CD4-positive, CD25-positive, alpha-beta regulatory T cell (primary cell): ENCODE results near the gene CCDC167. TPM values are rescaled to one million over a fixed set of nuclear protein-coding genes. Genes with fewer than 3 reads are reported as not detected.

Experiments used
- ATAC-seq, 2 donors: fragments of 150-1000 bp; cut with Tn5 transposase; one replicate each; pipeline ENCODE4 v1.10.0; 2021; ENCODE audit warnings: low read depth in 2 of 2, moderate number of reproducible peaks in 2 of 2, moderate library complexity in 1 of 2
- DNase-seq, 3 donors: peaks; one replicate each; pipeline versions ENCODE4 v3.0.0 to v3.0.0-alpha.2; 2012 to 2022; ENCODE audit warnings: mixed read lengths in 1 of 3
- H3K27ac ChIP-seq: one replicate; pipeline ENCODE4 v1.7.0; 2013; ENCODE audit warnings: mild to moderate bottlenecking, low read length; ENCODE audit not compliant: insufficient read depth, poor library complexity, severe bottlenecking
- H3K27me3 ChIP-seq: one replicate; pipeline ENCODE4 v1.7.0; 2013; ENCODE audit warnings: low read length; ENCODE audit not compliant: control insufficient read depth, insufficient read depth
- H3K36me3 ChIP-seq: one replicate; pipeline ENCODE4 v1.7.0; 2013; ENCODE audit warnings: mild to moderate bottlenecking, low read length, moderate library complexity; ENCODE audit not compliant: control insufficient read depth, insufficient read depth
- H3K4me1 ChIP-seq: 2 replicates; pipeline ENCODE4 v1.7.0; 2013; ENCODE audit warnings: mild to moderate bottlenecking, low read length; ENCODE audit not compliant: insufficient read depth, control insufficient read depth, poor library complexity, severe bottlenecking
- H3K4me3 ChIP-seq: one replicate; pipeline ENCODE4 v1.7.0; 2013; ENCODE audit warnings: low read depth, mild to moderate bottlenecking, low read length, moderate library complexity
- H3K9me3 ChIP-seq, 2 experiments: 1 replicate in 1 of 2; 2 replicates in 1 of 2; pipeline ENCODE4 v1.7.0; 2013; ENCODE audit warnings: low read length in 2 of 2, mild to moderate bottlenecking in 1 of 2, moderate library complexity in 1 of 2; ENCODE audit not compliant: control insufficient read depth in 2 of 2
- H3K27ac Mint-ChIP-seq, 3 donors: one replicate each; pipeline ENCODE4 v1.8.0; 2020 to 2022; ENCODE audit warnings: mild to moderate bottlenecking in 3 of 3, mixed read lengths in 3 of 3, moderate library complexity in 2 of 3
- H3K27me3 Mint-ChIP-seq: one replicate; pipeline ENCODE4 v1.8.0; 2022; ENCODE audit warnings: mild to moderate bottlenecking, mixed read lengths
- H3K36me3 Mint-ChIP-seq: one replicate; pipeline ENCODE4 v1.8.0; 2020; ENCODE audit warnings: mixed read lengths
- H3K4me1 Mint-ChIP-seq, 4 donors: one replicate each; pipeline ENCODE4 v1.8.0; 2020 to 2022; ENCODE audit warnings: mixed read lengths in 4 of 4, mild to moderate bottlenecking in 1 of 4
- H3K4me3 Mint-ChIP-seq, 4 donors: one replicate each; pipeline ENCODE4 v1.8.0; 2020 to 2022; ENCODE audit warnings: mild to moderate bottlenecking in 4 of 4, mixed read lengths in 4 of 4, moderate library complexity in 3 of 4
- H3K9me3 Mint-ChIP-seq, 7 donors: one replicate each; pipeline ENCODE4 v1.8.0; 2020 to 2022; ENCODE audit warnings: mixed read lengths in 7 of 7, mild to moderate bottlenecking in 3 of 7, moderate library complexity in 2 of 7
- polyA plus RNA-seq, 4 donors: library from polyadenylated mRNA; unstranded; fragments of 300-500 nt; fragmentation: Illumina TruSeq; gene quantifications; one replicate each; pipeline ENCODE4 v1.2.3, GENCODE V29; 2021
- total RNA-seq: library from RNA; stranded (reverse); gene quantifications from one replicate; pipeline ENCODE4 v1.2.3, GENCODE V29; 2022

CCDC167 gene
- total and polyA plus RNA-seq, 5 donors from 2014 or later = 43.6 to 274 (median 205) TPM

GRCh38 chr6:37441651-37442050 lies 58.0 kb downstream of the CCDC167 start:
- Histone ChIP-seq H3K4me1 (peaks cover 10% of the 10 kb centered on the region), H3K36me3 (peaks cover 66% of the 10 kb centered on the region), H3K4me3 (no peak overlapping the region), H3K9me3 (no peaks in the 10 kb centered on the region), H3K27ac (peak overlapping the region; percentile 71), H3K27me3 (no peaks in the 10 kb centered on the region)
- Mint-ChIP-seq H3K36me3 (peaks cover 43% of the 10 kb centered on the region), H3K27ac (peak overlapping the region; percentile 51 to 95 (median 91)), H3K9me3 (no peaks in the 10 kb centered on the region), H3K4me3 (peak overlapping the region in 1 of 4 donors; percentile 73), H3K4me1 (peaks cover 24 to 62% (median 46%) of the 10 kb centered on the region in 4 donors), H3K27me3 (no peaks in the 10 kb centered on the region)
- DNase-seq (no peak), ATAC-seq (no peak)

- Mint-ChIP-seq H3K4me3 (peak overlapping the region in 1 of 4 donors; percentile 51), H3K4me1 (peaks cover 26 to 75% (median 54%) of the 10 kb centered on the region in 4 donors), H3K36me3 (peaks cover 35% of the 10 kb centered on the region), H3K27me3 (peaks cover 1% of the 10 kb centered on the region), H3K27ac (no peak overlapping the region), H3K9me3 (no peaks in the 10 kb centered on the region)
- Histone ChIP-seq H3K27me3 (no peaks in the 10 kb centered on the region), H3K4me1 (peaks cover 26% of the 10 kb centered on the region), H3K9me3 (no peaks in the 10 kb centered on the region), H3K36me3 (peaks cover 54% of the 10 kb centered on the region), H3K4me3 (no peak overlapping the region), H3K27ac (no peak overlapping the region)
- ATAC-seq (no peak), DNase-seq (no peak)
Measured at GRCh38 chr6:37438930-37439329, 60.8 kb downstream of the CCDC167 start.

- peak overlapping the region; percentile 49 to 95 (median 79) for H3K4me3 Mint-ChIP-seq
- H3K36me3 ChIP-seq = peaks cover 47% of the 10 kb centered on the region
Measured at GRCh38 chr6:37435816-37436215, 63.9 kb downstream of the CCDC167 start.

GRCh38 chr6:37435373-37435772 lies 64.3 kb downstream of the CCDC167 start:
- Mint-ChIP-seq H3K4me3 (peak overlapping the region; percentile 81 to 97 (median 96)), H3K36me3 (peaks cover 32% of the 10 kb centered on the region), H3K27me3 (peaks cover 8% of the 10 kb centered on the region), H3K27ac (peak overlapping the region in 2 of 3 donors; percentile 29 to 61), H3K9me3 (no peaks in the 10 kb centered on the region), H3K4me1 (peaks cover 22 to 64% (median 49%) of the 10 kb centered on the region in 4 donors)
- ATAC-seq = no peak
- Histone ChIP-seq H3K27ac (no peak overlapping the region), H3K27me3 (no peaks in the 10 kb centered on the region), H3K4me1 (peaks cover 27% of the 10 kb centered on the region), H3K9me3 (no peaks in the 10 kb centered on the region), H3K4me3 (peak overlapping the region; percentile 34), H3K36me3 (peaks cover 43% of the 10 kb centered on the region)
- no peak for DNase-seq

More at GRCh38 chr6:37435816-37436215, 63.9 kb downstream of the CCDC167 start:
- H3K27me3 Mint-ChIP-seq = peaks cover 8% of the 10 kb centered on the region
- no peak for ATAC-seq
- no peaks in the 10 kb centered on the region for H3K9me3 Mint-ChIP-seq
- Histone ChIP-seq H3K4me3 (no peak overlapping the region), H3K27me3 (no peaks in the 10 kb centered on the region), H3K4me1 (peaks cover 27% of the 10 kb centered on the region), H3K27ac (no peak overlapping the region), H3K9me3 (no peaks in the 10 kb centered on the region)
- peak overlapping the region in 2 of 3 donors; percentile 29 to 61 for H3K27ac Mint-ChIP-seq
- DNase-seq = no peak
- peaks cover 22 to 68% (median 52%) of the 10 kb centered on the region in 4 donors for H3K4me1 Mint-ChIP-seq
- H3K36me3 Mint-ChIP-seq = peaks cover 32% of the 10 kb centered on the region

- H3K4me1 Mint-ChIP-seq = peaks cover 20 to 58% (median 41%) of the 10 kb centered on the region in 4 donors
- H3K9me3 Mint-ChIP-seq = peaks cover 0 to 4% (median 0%) of the 10 kb centered on the region in 7 donors
Measured at GRCh38 chr6:37433657-37434271, 65.9 kb downstream of the CCDC167 start.

More at GRCh38 chr6:37433657-37434271, 65.9 kb downstream of the CCDC167 start:
- peak overlapping the region; percentile 92 for H3K27ac ChIP-seq
- Mint-ChIP-seq H3K4me3 (peak overlapping the region; percentile 95 to 97 (median 96)), H3K27ac (peak overlapping the region; percentile 95 to 97 (median 97)), H3K27me3 (peaks cover 8% of the 10 kb centered on the region), H3K36me3 (peaks cover 25% of the 10 kb centered on the region)
- DNase-seq (peak; percentile 9 to 73 (median 42)), ATAC-seq (peak; percentile 30 to 31)
- no peaks in the 10 kb centered on the region for H3K9me3 ChIP-seq
- peak overlapping the region; percentile 93 for H3K4me3 ChIP-seq
- H3K27me3 ChIP-seq = peaks cover under 1% of the 10 kb centered on the region
- H3K4me1 ChIP-seq = peaks cover 27% of the 10 kb centered on the region
- H3K36me3 ChIP-seq = peaks cover 30% of the 10 kb centered on the region

Other genes starting within 250 kb of the CCDC167 start
- 13.3 TPM for gene TBC1D22B, start 242.1 kb downstream of the CCDC167 start, total RNA-seq
- gene TBC1D22B, start 242.1 kb downstream of the CCDC167 start, polyA plus RNA-seq = 1 to 10 TPM; 8.2 to 9.6 (median 8.9) TPM
- 1.4 TPM for gene TMEM217, start 241.7 kb downstream of the CCDC167 start, total RNA-seq
- gene TMEM217, start 241.7 kb downstream of the CCDC167 start, polyA plus RNA-seq = 1 to 10 TPM in 1 of 4 donors, under 1 TPM in 3; 0.38 to 1.2 (median 0.72) TPM
- 12.2 TPM for gene RNF8, start 145.9 kb downstream of the CCDC167 start, total RNA-seq
- gene RNF8, start 145.9 kb downstream of the CCDC167 start, polyA plus RNA-seq = 10 to 100 TPM; 14.6 to 21.9 (median 17.6) TPM
- 91.2 TPM for gene CMTR1, start 66.7 kb downstream of the CCDC167 start, total RNA-seq
- 10 to 100 TPM; 27.8 to 31.2 (median 29.1) TPM for gene CMTR1, start 66.7 kb downstream of the CCDC167 start, polyA plus RNA-seq
- gene MDGA1, start 198.0 kb upstream of the CCDC167 start, total RNA-seq = 64.4 TPM
- gene MDGA1, start 198.0 kb upstream of the CCDC167 start, polyA plus RNA-seq = 1 to 10 TPM in 3 of 4 donors, under 1 TPM in 1; 0.88 to 2.3 (median 1.3) TPM